ENCODE data around the gene DACH1. TPM values are rescaled to one million over a fixed set of nuclear protein-coding genes. Genes with fewer than 3 reads are reported as not detected.

The DACH1 gene
- total and polyA plus RNA-seq, 2 donors (not counting 1 experiment from before 2014, with no cell fraction given): 0.02 to 0.33 TPM

DNA sequence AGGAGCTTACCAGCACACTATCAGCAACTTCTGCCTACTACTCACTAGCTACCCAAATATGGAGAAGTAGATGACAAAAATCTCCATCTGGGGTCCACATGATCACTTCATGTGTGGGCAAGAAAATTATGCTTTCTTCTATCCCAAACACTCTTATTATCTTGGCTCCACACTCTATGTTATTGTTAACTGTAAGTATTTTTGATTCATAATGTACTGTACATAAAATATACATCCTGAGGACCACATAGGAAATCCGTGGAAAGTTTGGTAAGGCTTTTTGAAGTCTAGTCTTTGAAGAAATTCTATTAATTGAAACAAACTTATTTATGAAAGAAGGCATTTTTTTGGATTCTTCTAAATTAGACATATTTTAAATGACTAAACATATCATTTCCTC, 378.8 kb downstream of the DACH1 start:
- no peak overlapping the region for H3K27ac ChIP-seq (ENCODE audit: insufficient read depth, low read length)

GRCh38 chr13:71485913-71486312, 381.1 kb downstream of the DACH1 start:
- Histone ChIP-seq H3K4me2 (ENCODE audit: extremely low read depth, insufficient read depth, low read length) (no peak overlapping the region), H3K27me3 (ENCODE audit: control insufficient read depth, insufficient read depth, low read length) (no peaks in the 10 kb centered on the region), H3K9ac (ENCODE audit: insufficient read depth, low read length) (no peak overlapping the region), H3K4me3 (replicated peaks in 1 of 4; ENCODE audit: control extremely low read depth in 1 of 4, insufficient read depth in 1 of 4, low read depth in 3 of 4, low read length in 4 of 4) (no peak overlapping the region), H4K20me1 (ENCODE audit: control insufficient read depth, extremely low read depth, insufficient read depth, low read length) (no peaks in the 10 kb centered on the region), H3K4me1 (ENCODE audit: control insufficient read depth, extremely low read depth, insufficient read depth, low read length) (no peaks in the 10 kb centered on the region), H3K9me3 (ENCODE audit: control insufficient read depth, insufficient read depth, low read depth, low read length) (no peaks in the 10 kb centered on the region), H3K27ac (ENCODE audit: insufficient read depth, low read length) (no peak overlapping the region), H3K79me2 (ENCODE audit: control insufficient read depth, insufficient read depth, low read length) (no peaks in the 10 kb centered on the region), H2AFZ (ENCODE audit: low read length) (no peak overlapping the region), H3K36me3 (ENCODE audit: control insufficient read depth, insufficient read depth, low read length) (no peaks in the 10 kb centered on the region)
- TF ChIP-seq CTCF (conservative IDR thresholded peaks at IDR 0.05 in 1 of 2, IDR thresholded peaks at IDR 0.05 in 1 of 2; ENCODE audit: low read depth in 1 of 2, low read length in 2 of 2) (no peak), EZH2 (IDR thresholded peaks at IDR 0.05; ENCODE audit: low read length, missing control alignments) (no peak)
- no peak for DNase-seq (ENCODE audit: low read depth in 2 of 2)

More for the DNA sequence above, 378.8 kb downstream of the DACH1 start:
- Histone ChIP-seq H3K9ac (ENCODE audit: insufficient read depth, low read length) (no peak overlapping the region), H3K4me1 (ENCODE audit: control insufficient read depth, extremely low read depth, insufficient read depth, low read length) (no peaks in the 10 kb centered on the region), H3K4me3 (replicated peaks in 1 of 4; ENCODE audit: control extremely low read depth in 1 of 4, insufficient read depth in 1 of 4, low read depth in 3 of 4, low read length in 4 of 4) (no peak overlapping the region), H4K20me1 (ENCODE audit: control insufficient read depth, extremely low read depth, insufficient read depth, low read length) (no peaks in the 10 kb centered on the region), H2AFZ (ENCODE audit: low read length) (no peak overlapping the region), H3K4me2 (ENCODE audit: extremely low read depth, insufficient read depth, low read length) (no peak overlapping the region), H3K36me3 (ENCODE audit: control insufficient read depth, insufficient read depth, low read length) (no peaks in the 10 kb centered on the region), H3K9me3 (ENCODE audit: control insufficient read depth, insufficient read depth, low read depth, low read length) (no peaks in the 10 kb centered on the region), H3K27me3 (ENCODE audit: control insufficient read depth, insufficient read depth, low read length) (no peaks in the 10 kb centered on the region), H3K79me2 (ENCODE audit: control insufficient read depth, insufficient read depth, low read length) (no peaks in the 10 kb centered on the region)
- TF ChIP-seq CTCF (conservative IDR thresholded peaks at IDR 0.05 in 1 of 2, IDR thresholded peaks at IDR 0.05 in 1 of 2; ENCODE audit: low read depth in 1 of 2, low read length in 2 of 2): no peak
- TF ChIP-seq EZH2 (IDR thresholded peaks at IDR 0.05; ENCODE audit: low read length, missing control alignments): no peak
- DNase-seq (ENCODE audit: low read depth in 2 of 2): peak in 1 of 2 donors; percentile 26

DNA sequence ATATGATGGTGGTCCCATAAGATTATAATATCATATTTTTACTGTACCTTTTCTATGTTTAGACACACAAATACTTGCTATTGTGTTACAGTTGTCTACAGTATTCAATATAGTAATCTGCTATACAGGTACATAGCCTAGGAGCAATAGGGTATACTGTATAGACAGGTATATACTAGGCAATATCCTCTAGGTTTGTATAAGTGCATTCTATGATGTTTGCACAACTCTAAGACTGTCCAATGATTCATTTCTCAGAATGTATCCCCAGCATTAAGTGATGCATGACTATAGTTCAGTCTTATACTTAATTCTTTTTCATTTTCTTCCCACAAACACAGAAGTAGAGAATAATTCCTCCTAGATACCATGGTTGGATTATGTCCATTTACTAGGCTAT, 383.3 kb downstream of the DACH1 start:
- DNase-seq (ENCODE audit: low read depth in 2 of 2): no peak

More for the DNA sequence above, 383.3 kb downstream of the DACH1 start:
- Histone ChIP-seq H3K9me3 (ENCODE audit: control insufficient read depth, insufficient read depth, low read depth, low read length) (no peaks in the 10 kb centered on the region), H3K36me3 (ENCODE audit: control insufficient read depth, insufficient read depth, low read length) (no peaks in the 10 kb centered on the region), H3K27me3 (ENCODE audit: control insufficient read depth, insufficient read depth, low read length) (no peaks in the 10 kb centered on the region), H3K4me2 (ENCODE audit: extremely low read depth, insufficient read depth, low read length) (no peak overlapping the region), H2AFZ (ENCODE audit: low read length) (no peak overlapping the region), H3K9ac (ENCODE audit: insufficient read depth, low read length) (no peak overlapping the region), H3K27ac (ENCODE audit: insufficient read depth, low read length) (no peak overlapping the region), H3K4me1 (ENCODE audit: control insufficient read depth, extremely low read depth, insufficient read depth, low read length) (no peaks in the 10 kb centered on the region), H3K79me2 (ENCODE audit: control insufficient read depth, insufficient read depth, low read length) (no peaks in the 10 kb centered on the region), H3K4me3 (replicated peaks in 1 of 4; ENCODE audit: control extremely low read depth in 1 of 4, insufficient read depth in 1 of 4, low read depth in 3 of 4, low read length in 4 of 4) (no peak overlapping the region), H4K20me1 (ENCODE audit: control insufficient read depth, extremely low read depth, insufficient read depth, low read length) (no peaks in the 10 kb centered on the region)
- TF ChIP-seq EZH2 (IDR thresholded peaks at IDR 0.05; ENCODE audit: low read length, missing control alignments): no peak
- no peak for TF ChIP-seq CTCF (conservative IDR thresholded peaks at IDR 0.05 in 1 of 2, IDR thresholded peaks at IDR 0.05 in 1 of 2; ENCODE audit: low read depth in 1 of 2, low read length in 2 of 2)

Measured in fibroblast of lung (primary cell).